Retinal pigment epithelial cell (primary cell): ENCODE results near the gene PIGL.

Experiments
- DNase-seq: peaks from one replicate; pipeline ENCODE4 v3.0.0-alpha.2; 2010; ENCODE audit warnings: low read depth
- H3K4me3 ChIP-seq: 2 replicates; pipeline ENCODE4 v1.5.1; 2011; ENCODE audit warnings: mild to moderate bottlenecking, low read length, control low read depth, moderate library complexity
- CTCF ChIP-seq: conservative IDR thresholded peaks from 2 replicates; pipeline ENCODE4 v1.5.1; 2011; ENCODE audit warnings: low read depth, low read length, control low read depth, inconsistent platforms

The PIGL gene

GRCh38 chr17:16328997-16329396, 112.0 kb downstream of the PIGL start:
- TF ChIP-seq CTCF: peak; percentile 21
- no peak overlapping the region for H3K4me3 ChIP-seq
- no peak for DNase-seq

- no peak for DNase-seq
- no peak overlapping the region for H3K4me3 ChIP-seq
These were observed 112.7 kb downstream of the PIGL start for GRCh38 chr17:16329519-16330271.

GRCh38 chr17:16338391-16338790, 121.4 kb downstream of the PIGL start:
- H3K4me3 ChIP-seq: no peak overlapping the region
- no peak for DNase-seq
- TF ChIP-seq CTCF: no peak

More at GRCh38 chr17:16329519-16330271, 112.7 kb downstream of the PIGL start:
- TF ChIP-seq CTCF: no peak

GRCh38 chr17:16339402-16339801, 122.4 kb downstream of the PIGL start:
- TF ChIP-seq CTCF: no peak
- no peak for DNase-seq
- no peak overlapping the region for H3K4me3 ChIP-seq

- H3K4me3 ChIP-seq: no peak overlapping the region
- no peak for DNase-seq
- no peak for TF ChIP-seq CTCF
These were observed 122.9 kb downstream of the PIGL start for GRCh38 chr17:16339959-16340358.

- DNase-seq: no peak
- TF ChIP-seq CTCF: no peak
- H3K4me3 ChIP-seq: no peak overlapping the region
These were observed 126.0 kb downstream of the PIGL start for GRCh38 chr17:16342979-16343378.

GRCh38 chr17:16343569-16343968, 126.6 kb downstream of the PIGL start:
- no peak overlapping the region for H3K4me3 ChIP-seq
- no peak for DNase-seq
- no peak for TF ChIP-seq CTCF
